Pons (tissue), 1 donor: ENCODE data around the gene SIPA1L3.

Source experiments
- DNase-seq: peaks from one replicate; pipeline ENCODE4 v3.0.0-alpha.2; 2016; ENCODE audit warnings: low spot score

The SIPA1L3 gene

GRCh38 chr19:38234615-38235014, 327.6 kb downstream of the SIPA1L3 start:
- DNase-seq: no peak

- no peak for DNase-seq
Measured at GRCh38 chr19:38239816-38240215, 332.8 kb downstream of the SIPA1L3 start.

- no peak for DNase-seq
Measured at GRCh38 chr19:38243279-38243673, 336.3 kb downstream of the SIPA1L3 start.

- no peak for DNase-seq
Measured at GRCh38 chr19:38245826-38246498, 339.0 kb downstream of the SIPA1L3 start.

- no peak for DNase-seq
Measured at GRCh38 chr19:38247126-38247525, 340.1 kb downstream of the SIPA1L3 start.

GRCh38 chr19:38247734-38248268, 340.8 kb downstream of the SIPA1L3 start:
- peak; percentile 81 for DNase-seq

GRCh38 chr19:38248421-38248820, 341.4 kb downstream of the SIPA1L3 start:
- DNase-seq: no peak

- no peak for DNase-seq
Measured at GRCh38 chr19:38250428-38250820, 343.4 kb downstream of the SIPA1L3 start.

GRCh38 chr19:38250821-38251563, 344.0 kb downstream of the SIPA1L3 start:
- DNase-seq: peak; percentile 89

GRCh38 chr19:38251564-38252051, 344.6 kb downstream of the SIPA1L3 start:
- DNase-seq: peak; percentile 73

GRCh38 chr19:38252385-38252784, 345.4 kb downstream of the SIPA1L3 start:
- DNase-seq: no peak

- peak; percentile 96 for DNase-seq
Measured at GRCh38 chr19:38252941-38253691, 346.1 kb downstream of the SIPA1L3 start.

- DNase-seq: no peak
Measured at GRCh38 chr19:38253788-38254187, 346.8 kb downstream of the SIPA1L3 start.

- DNase-seq: no peak
Measured at GRCh38 chr19:38255383-38256014, 348.5 kb downstream of the SIPA1L3 start.
